Kidney capillary endothelial cell (primary cell): ENCODE measurements around the gene ZIC4.

Experiments
- DNase-seq: peaks from one replicate; pipeline ENCODE4 v3.0.0-alpha.2; 2018; ENCODE audit warnings: low spot score

The ZIC4 gene

DNA sequence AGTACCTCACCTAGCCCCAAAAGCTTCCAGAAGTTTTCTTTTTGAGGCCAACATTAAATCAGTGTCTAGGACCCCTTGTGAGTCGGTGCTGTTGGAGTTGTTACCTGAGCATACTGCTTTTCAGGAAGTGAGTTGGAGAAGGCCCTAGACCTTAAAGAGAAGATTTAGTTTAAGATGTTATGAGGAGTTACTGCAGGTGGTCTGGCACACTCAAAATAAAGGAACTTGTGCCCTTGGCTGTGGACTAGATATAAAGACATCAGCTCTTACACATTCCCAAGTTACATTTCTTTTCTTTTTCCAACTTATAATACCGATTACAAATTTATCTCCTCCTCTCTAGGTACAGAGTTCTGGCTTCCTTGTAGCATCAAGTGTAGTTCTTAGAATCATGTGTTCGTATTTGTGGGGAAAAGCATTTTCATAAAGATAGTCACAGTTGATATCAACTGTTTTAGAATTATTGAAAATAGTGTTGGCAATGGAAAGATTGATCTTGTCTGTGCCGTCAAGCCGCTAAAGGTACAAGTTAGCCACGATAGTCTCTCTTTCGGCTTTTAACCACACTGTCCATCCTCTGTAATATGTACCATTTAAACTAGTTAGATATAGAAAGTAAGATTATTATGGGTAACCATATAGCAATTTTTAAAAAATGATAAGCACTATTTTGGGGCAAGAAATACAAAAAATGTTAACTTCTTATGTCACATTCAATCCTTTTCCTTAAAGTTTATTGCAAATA lies 11.4 kb upstream of the ZIC4 start:
- no peak for DNase-seq

DNA sequence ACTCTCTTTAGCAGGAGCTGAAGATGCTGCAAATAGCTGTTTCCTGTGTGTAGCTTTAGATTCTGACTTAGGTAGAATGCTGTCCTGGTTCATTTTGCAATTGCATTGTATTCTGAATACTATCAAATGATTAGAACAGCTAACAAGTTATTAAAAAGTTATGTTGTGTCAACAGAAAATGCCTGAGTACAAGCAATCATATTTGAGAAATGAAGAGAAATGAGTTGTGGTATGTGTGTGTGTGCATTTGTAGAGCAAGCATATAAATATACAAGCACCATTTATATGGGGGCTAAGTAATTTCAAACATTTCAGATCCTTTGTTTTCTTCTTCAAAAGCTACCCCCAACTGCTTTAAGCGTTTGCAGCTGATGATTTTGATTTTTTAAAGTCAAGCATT lies 10.6 kb upstream of the ZIC4 start:
- no peak for DNase-seq

GRCh38 chr3:147415874-147416273 lies 9.5 kb upstream of the ZIC4 start:
- no peak for DNase-seq

DNA sequence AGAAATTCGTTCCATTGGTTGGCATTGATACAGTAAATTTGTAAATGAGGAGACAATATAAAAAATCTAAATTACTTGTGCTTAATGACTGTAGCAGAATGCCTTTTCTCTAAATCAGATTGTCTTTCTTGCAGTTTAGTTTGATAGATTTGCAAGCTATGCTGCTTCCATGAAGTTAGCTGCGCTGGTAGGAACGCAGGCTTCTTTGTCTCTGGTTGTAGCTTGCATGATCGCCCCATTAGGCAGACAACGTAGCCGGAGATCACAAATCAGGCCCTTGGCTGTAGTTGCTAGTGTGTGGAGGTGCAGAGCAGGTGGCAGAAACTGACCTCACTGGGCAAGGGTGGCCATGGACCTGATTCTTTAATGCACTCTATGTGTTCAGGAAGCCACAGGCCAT lies 8.9 kb upstream of the ZIC4 start:
- DNase-seq = no peak

DNA sequence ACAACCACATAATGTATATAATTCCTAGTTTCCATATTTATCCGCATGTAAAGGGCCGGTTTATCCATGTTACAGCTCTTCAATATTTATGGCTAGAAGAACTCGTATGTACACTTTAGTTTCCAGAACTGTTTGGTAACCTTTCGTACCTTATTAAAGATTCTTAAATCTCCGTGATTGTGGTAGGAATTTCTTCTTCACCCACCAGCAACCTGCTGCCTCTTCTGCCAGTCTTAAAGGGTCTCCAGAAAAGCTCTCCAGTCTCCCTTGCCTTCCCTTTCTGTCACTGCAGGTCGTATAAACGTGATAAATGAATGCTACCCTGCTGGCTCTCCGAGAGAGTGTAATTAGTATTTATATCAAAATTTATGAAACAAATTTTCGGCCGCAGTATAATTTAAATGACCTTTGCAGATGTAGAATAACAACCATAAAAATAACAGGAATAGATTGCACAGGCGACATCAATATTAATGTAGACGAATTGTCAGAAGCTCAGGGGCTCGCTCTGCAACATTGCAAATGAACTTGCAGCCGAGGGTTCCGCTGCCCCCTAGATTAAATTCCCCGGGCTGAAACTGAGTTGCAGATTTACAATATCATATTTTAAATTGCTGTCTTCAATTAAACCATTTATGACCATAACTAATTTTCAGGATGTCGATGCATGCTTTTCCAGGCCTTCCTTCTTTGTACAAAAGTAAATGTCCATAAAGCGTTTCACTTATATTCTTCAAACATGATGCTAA lies 8.2 kb upstream of the ZIC4 start:
- no peak for DNase-seq

- no peak for DNase-seq
Measured at GRCh38 chr3:147413686-147414389, 7.5 kb upstream of the ZIC4 start.

- DNase-seq = no peak
Measured at GRCh38 chr3:147412917-147413685, 6.8 kb upstream of the ZIC4 start.

GRCh38 chr3:147412261-147412916 lies 6.0 kb upstream of the ZIC4 start:
- DNase-seq = no peak

DNA sequence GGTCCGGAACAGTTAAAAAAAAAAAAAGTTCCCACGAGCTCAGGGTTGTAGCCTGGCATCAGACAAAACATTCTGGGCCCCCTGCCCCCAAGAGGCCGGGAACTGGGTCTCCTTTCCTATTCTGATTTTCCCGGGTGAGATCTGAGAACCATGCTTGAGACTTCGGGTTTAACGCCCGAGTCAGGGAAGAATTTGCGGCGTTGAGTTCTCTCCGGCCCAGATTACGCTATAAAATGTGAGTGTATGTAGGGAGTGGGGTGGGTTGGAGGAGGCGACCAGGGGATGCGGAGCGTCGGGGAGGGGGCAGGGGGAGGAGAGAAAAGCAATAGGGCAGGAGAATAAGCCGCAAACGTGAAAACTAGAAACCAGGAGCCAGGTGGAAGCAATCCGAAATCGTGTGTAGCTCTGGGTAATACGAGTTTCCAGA lies 5.5 kb upstream of the ZIC4 start:
- DNase-seq = no peak

GRCh38 chr3:147411238-147411814 lies 5.0 kb upstream of the ZIC4 start:
- no peak for DNase-seq

DNA sequence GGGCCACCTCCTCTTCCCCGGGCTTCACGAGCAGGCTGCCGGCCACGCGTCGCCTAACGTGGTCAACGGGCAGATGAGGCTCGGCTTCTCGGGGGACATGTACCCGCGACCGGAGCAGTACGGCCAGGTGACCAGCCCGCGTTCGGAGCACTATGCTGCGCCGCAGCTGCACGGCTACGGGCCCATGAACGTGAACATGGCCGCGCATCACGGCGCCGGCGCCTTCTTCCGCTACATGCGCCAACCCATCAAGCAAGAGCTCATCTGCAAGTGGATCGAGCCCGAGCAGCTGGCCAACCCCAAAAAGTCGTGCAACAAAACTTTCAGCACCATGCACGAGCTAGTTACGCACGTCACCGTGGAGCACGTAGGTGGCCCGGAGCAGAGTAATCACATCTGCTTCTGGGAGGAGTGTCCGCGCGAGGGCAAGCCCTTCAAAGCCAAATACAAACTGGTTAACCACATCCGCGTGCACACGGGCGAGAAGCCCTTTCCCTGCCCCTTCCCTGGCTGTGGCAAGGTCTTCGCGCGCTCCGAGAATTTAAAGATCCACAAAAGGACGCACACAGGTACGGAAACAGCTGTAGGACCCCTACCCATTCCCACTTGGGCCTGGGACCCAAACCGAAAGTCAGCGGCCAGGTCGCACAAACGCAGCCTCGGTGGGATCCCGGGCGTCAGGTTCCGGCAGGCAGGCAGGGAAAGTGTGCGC lies 4.3 kb upstream of the ZIC4 start:
- DNase-seq = no peak

- DNase-seq = no peak
Measured at GRCh38 chr3:147410116-147410525, 3.8 kb upstream of the ZIC4 start.

DNA sequence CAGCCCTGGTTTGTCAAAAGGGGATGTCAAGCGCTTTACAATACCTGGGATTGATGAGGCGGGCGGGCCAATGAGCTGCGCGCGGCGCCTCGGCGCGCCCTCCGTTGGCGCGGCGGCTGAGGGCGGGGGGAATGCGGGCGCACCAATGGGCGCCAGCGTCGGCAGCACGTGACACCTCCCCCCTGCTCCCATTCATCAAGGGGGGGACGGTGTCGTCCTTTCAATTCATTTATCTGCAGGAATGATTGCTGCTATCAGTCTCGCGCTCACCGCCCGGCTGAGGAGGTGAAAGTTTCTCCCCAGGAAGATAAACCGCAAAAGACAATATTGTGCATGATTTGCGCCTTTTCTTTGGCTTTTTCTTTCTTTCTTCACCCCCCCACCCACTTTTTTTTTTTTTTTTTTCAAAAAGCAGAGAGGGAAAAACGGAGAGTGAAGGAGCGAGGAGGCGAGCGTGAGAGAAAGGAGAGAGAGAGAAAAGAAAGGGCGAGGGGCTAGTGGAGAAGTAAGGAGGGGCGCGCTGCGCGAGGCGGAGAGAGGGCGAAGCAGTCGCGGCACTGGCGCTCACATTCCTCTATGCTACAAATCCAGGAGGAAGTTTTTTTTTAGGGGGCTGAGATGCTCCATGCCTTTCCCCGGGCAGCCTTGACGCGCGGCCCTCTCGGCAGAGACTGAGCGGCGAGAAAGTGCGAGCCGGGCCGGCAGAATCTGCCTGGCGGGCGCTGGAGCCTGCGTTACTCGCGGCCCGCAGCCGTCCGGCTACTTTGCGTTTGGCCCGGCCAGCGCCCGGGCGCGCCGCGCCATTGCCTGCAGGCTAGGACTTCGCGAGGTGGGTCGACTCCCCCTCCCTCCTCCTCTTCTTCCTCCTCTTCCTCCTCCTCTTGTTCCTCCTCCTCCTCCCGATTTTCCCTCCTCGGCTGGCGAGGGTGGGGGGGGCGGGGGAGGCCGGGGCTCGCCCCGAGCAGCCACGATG lies 3.1 kb upstream of the ZIC4 start, which contains the start of gene ZIC1:
ZIC1 (plus strand) TSS at position 223 of the 973 bp plus-strand sequence; CDS start at position 971, 748 bp downstream.
- DNase-seq = no peak

GRCh38 chr3:147408188-147409100 lies 2.1 kb upstream of the ZIC4 start:
- DNase-seq = no peak

DNA sequence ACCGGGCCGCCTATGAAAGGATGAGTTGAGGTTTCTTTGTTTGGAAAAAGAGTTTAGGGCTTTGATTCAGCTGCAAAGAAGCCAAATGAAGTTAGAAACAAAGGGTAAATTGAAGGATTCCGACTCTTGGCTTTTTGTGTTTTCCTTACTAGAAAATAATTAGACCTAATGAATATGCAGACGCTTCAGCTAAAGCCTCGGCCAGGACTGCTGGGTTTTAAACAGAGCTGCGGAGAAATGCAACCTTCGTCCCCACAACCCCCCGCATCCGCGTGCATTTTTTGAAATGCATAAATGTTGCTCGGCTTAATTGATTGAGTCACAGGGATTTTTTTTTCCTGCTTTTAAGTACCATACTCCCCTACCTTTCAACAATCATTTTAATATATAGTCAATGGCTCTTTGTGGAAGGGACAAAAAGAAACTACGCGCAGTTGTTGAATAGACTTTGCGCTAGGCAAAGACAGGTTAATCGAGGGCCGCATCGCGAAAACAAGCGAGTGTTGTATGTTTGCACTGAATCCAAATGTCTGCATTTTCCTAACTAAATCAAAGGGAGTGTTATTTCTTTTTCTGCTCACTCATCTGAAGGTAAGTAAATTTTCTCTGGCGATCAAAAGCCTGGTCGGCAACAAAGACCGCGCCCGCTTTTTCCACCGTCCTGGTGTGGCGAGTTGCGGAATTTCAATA lies 1.3 kb upstream of the ZIC4 start:
- no peak for DNase-seq

GRCh38 chr3:147407114-147407497 lies 763 bp upstream of the ZIC4 start:
- no peak for DNase-seq

DNA sequence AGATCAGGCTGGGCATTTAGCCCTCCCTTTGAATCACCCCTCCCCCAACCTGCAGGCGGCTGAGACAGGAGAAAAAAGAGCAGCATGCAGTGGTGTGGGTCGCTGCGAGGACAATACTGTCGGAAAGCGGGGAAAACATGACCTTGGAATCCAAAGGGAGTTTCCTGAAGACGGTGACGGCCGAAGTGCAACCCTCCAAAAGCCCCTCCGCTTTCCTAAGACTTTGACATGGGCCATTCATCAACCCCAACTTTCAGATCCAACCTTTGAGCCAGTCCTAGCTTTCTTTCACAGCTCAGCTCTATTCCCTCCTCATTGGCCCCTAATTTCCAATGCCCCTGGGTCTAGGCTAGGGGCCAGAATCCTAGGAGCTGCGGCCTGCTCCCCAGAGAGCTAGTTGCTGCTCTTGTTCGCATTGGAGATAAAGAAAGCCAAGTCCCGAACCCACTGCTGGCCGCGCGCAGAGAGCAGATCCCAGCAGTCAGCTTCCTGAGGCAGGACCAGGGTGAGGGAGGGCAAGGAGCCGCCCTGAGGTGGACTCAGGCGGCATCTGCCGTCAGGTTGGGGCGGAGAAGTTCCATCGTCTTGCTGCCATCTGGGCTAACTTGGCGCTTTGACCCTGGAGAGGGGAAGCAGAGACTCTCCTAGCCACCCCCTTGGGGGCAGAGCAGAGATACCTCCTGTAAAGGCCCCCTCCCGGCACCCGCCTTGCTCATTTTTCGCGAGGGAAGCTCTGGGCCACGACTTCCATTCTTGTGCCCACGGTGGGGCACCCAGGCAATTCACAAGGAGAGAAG lies 914 bp downstream of the ZIC4 start:
- no peak for DNase-seq
